Erythroblast (primary cell): ENCODE measurements around the gene PARS2.

Source experiments
- GATA1 ChIP-seq: IDR thresholded peaks from 2 replicates; pipeline ENCODE4 v1.6.1; 2011; ENCODE audit warnings: low read depth, mild to moderate bottlenecking, control low read depth, low read length, moderate library complexity
- POLR2A ChIP-seq: IDR thresholded peaks from 2 replicates; pipeline ENCODE4 v1.6.1; 2011; ENCODE audit warnings: mild to moderate bottlenecking, low read length

DNA sequence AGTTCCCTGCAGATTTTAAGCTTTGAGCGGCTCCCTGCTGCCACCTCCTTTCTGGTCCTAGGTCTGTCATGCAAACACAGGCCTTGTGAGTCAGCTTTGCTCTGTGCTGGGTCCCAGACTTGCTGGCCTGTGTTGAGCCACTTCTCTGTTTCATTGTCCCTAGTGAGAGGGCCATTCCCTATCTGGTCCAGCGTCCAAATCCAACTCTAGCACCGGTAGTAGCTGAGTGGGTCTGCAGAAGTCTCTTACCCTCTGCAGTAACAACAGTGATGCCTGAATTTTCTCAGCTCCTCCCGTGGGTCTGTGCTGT, 31.0 kb upstream of the PARS2 start:
- TF ChIP-seq POLR2A (no peak), GATA1 (no peak)
